Right cardiac atrium (tissue), 5 donors: ENCODE results near the gene RAMP3. TPM values are rescaled to one million over a fixed set of nuclear protein-coding genes. Genes with fewer than 3 reads are reported as not detected.
"Not testable (repeated sequence)": the region's sequence is repeated elsewhere in the genome, so short reads cannot be mapped to it uniquely, and the experiment has no call there.

Experiments used
- ATAC-seq, 2 donors: fragments of 200-7000 bp; cut with Tn5 transposase; one replicate each; pipeline versions ENCODE4 v1.8.0 to v1.9.1; 2020; ENCODE audit warnings: moderate library complexity in 2 of 2, mild to moderate bottlenecking in 1 of 2
- DNase-seq, 3 donors: peaks; one replicate each; pipeline ENCODE4 v3.0.0-alpha.2; 2020
- H3K27ac ChIP-seq: one replicate; pipeline ENCODE4 v1.5.1; 2013; ENCODE audit warnings: mild to moderate bottlenecking, low read length, control low read depth, moderate library complexity
- H3K27me3 ChIP-seq: one replicate; pipeline ENCODE4 v1.6.1; 2013; ENCODE audit not compliant: control insufficient read depth, insufficient read depth
- H3K4me1 ChIP-seq: one replicate; pipeline ENCODE4 v1.6.1; 2013; ENCODE audit warnings: low read length; ENCODE audit not compliant: control insufficient read depth, insufficient read depth
- H3K4me3 ChIP-seq: one replicate; pipeline ENCODE4 v1.5.1; 2013; ENCODE audit warnings: low read length, control low read depth
- H3K9me3 ChIP-seq: one replicate; pipeline ENCODE4 v1.6.1; 2013; ENCODE audit warnings: low read length; ENCODE audit not compliant: control insufficient read depth
- WGBS: extraction: QIAGEN DNeasy Blood & Tissue Kit; methylation state at CpG from one replicate; pipeline ENCODE4 v1.1.7; 2013; 5-methylcytosine and 5-hydroxymethylcytosine counted together
- intact Hi-C, 4 donors: fragments of 100-400 bp; cut with DNase I; formaldehyde crosslinking; loops; one replicate each; pipeline versions ENCODE4 v1.11.0 to v1.14.0; 2022 to 2023
- long read RNA-seq, 4 donors: library from polyadenylated mRNA; unstranded; transcript quantifications; one replicate each; pipeline ENCODE4 v2.0.0, GENCODE V29; 2020 to 2021
- polyA plus RNA-seq: library from polyadenylated mRNA; stranded (reverse); fragments of 200-250 nt; gene quantifications from one replicate; pipeline ENCODE4 v1.2.3, GENCODE V29; 2013
- total RNA-seq, 4 donors: library from RNA; stranded (reverse); fragmentation: NEBNext Ultra II Directional; extraction: Animal tissue kit (Norgen Biotek cat#: 25700); gene quantifications; one replicate each; pipeline ENCODE4 v1.2.1, GENCODE V29; 2021
- donor health status: healthy with polysubstance abuse.
- donor health status: DM: no; HTN: yes; CAD: no.
- donor health status: DM: no; HTN: no; CAD: no.
- donor health status: DM: no; HTN: yes; CAD: no; lungs with severe emphysema.
- donor health status: DM: yes; HTN: yes; CAD: no.

RAMP3 gene
- total RNA-seq (10 to 100 TPM; 22.2 to 45.5 (median 32.4) TPM), polyA plus RNA-seq (58.4 TPM)
- long read RNA-seq, donor 1, transcript RAMP3-201 (3 exons, 1,323 nt): major isoform, 57 of 72 reads
- long read RNA-seq, donor 1, partial matches to known transcripts: 2 of 72 reads
- long read RNA-seq, donor 1, other reads (novel, unspliced or antisense): 11 of 72 reads
- long read RNA-seq, donor 2, transcript RAMP3-201 (3 exons, 1,323 nt): major isoform, 37 of 47 reads
- long read RNA-seq, donor 2, partial matches to known transcripts: 3 of 47 reads
- long read RNA-seq, donor 2, other reads (novel, unspliced or antisense): 7 of 47 reads
- long read RNA-seq, donor 3, transcript RAMP3-201 (3 exons, 1,323 nt): major isoform, 188 of 226 reads
- long read RNA-seq, donor 3, partial matches to known transcripts: 3 of 226 reads
- long read RNA-seq, donor 3, other reads (novel, unspliced or antisense): 30 of 226 reads
- long read RNA-seq, donor 4, transcript RAMP3-201 (3 exons, 1,323 nt): major isoform, 24 of 31 reads
- long read RNA-seq, donor 4, partial matches to known transcripts: 0 of 31 reads
- long read RNA-seq, donor 4, other reads (novel, unspliced or antisense): 7 of 31 reads

- Histone ChIP-seq H3K9me3 (no peaks in the 10 kb centered on the region), H3K4me3 (peak within 1 kb of the TSS; percentile 65), H3K27ac (peak within 1 kb of the TSS; percentile 81), H3K27me3 (no peaks in the 10 kb centered on the region), H3K4me1 (no peaks in the 10 kb centered on the region)
- WGBS: 10% methylated on average over 56 of the region's 56 CpGs
- intact Hi-C loops: loop anchor here in 3 of 4 donors (5.0 to 10.0 kb wide), 2 partner anchors 99 to 697 kb away; no protein-coding TSS in a partner anchor
- ATAC-seq: peak; percentile 70 to 82
- DNase-seq: peak; percentile 40 to 73 (median 73)
These were observed at the start of gene RAMP3 for GRCh38 chr7:45157653-45158401. RAMP3 (plus strand) TSS chr7:45157791; CDS start chr7:45157829, 38 bp downstream.

- intact Hi-C loops: loop anchor here in 1 of 4 donors (10.0 kb wide), 1 partner anchor 124 kb away; no protein-coding TSS in a partner anchor
- Histone ChIP-seq H3K9me3 (no peaks in the 10 kb centered on the region), H3K27ac (no peak overlapping the region), H3K4me3 (no peak overlapping the region), H3K4me1 (peaks cover 4% of the 10 kb centered on the region), H3K27me3 (no peaks in the 10 kb centered on the region)
- DNase-seq (no peak), ATAC-seq (no peak)
- 70% methylated on average over 8 of the region's 8 CpGs for WGBS
These were observed 48.7 kb upstream of the RAMP3 start for GRCh38 chr7:45108863-45109262.

GRCh38 chr7:45111298-45112223 is 46.0 kb upstream of the RAMP3 start, which contains the start of gene TBRG4:
TBRG4 (minus strand) TSS chr7:45111697; CDS start chr7:45109237, 2,460 bp downstream.
- H3K27me3 ChIP-seq: no peaks in the 10 kb centered on the region
- peaks cover 4% of the 10 kb centered on the region for H3K4me1 ChIP-seq
- intact Hi-C loops: no loop called here
- WGBS: under 1% methylated on average over 64 of the region's 64 CpGs
- ATAC-seq (peak; percentile 99), DNase-seq (peak; percentile 96 to 98 (median 98))
- peak within 1 kb of the TSS; percentile 100 for H3K27ac ChIP-seq
- H3K4me3 ChIP-seq: peak within 1 kb of the TSS; percentile 89
- H3K9me3 ChIP-seq: no peaks in the 10 kb centered on the region

GRCh38 chr7:45112648-45113047 is 44.9 kb upstream of the RAMP3 start:
- Histone ChIP-seq H3K27me3 (no peaks in the 10 kb centered on the region), H3K27ac (no peak overlapping the region), H3K4me3 (no peak overlapping the region), H3K9me3 (no peaks in the 10 kb centered on the region), H3K4me1 (no peaks in the 10 kb centered on the region)
- DNase-seq (no peak), ATAC-seq (no peak)
- intact Hi-C loops: no loop called here
- 84% methylated on average over 1 of the region's 1 CpG for WGBS

- ATAC-seq, DNase-seq, intact Hi-C loops, H3K4me1 ChIP-seq, H3K27ac ChIP-seq, H3K4me3 ChIP-seq, H3K27me3 ChIP-seq, H3K9me3 ChIP-seq: not testable (repeated sequence)
- 70% methylated on average over 1 of the region's 1 CpG for WGBS
These were observed 43.3 kb upstream of the RAMP3 start for GRCh38 chr7:45114257-45114656.

- ATAC-seq (no peak), DNase-seq (no peak)
- H3K9me3 ChIP-seq: no peaks in the 10 kb centered on the region
- H3K27me3 ChIP-seq: no peaks in the 10 kb centered on the region
- intact Hi-C loops: no loop called here
- H3K27ac ChIP-seq: no peak overlapping the region
- H3K4me1 ChIP-seq: no peaks in the 10 kb centered on the region
- no peak overlapping the region for H3K4me3 ChIP-seq
These were observed 42.7 kb upstream of the RAMP3 start for GRCh38 chr7:45114926-45115325.

- H3K9me3 ChIP-seq: no peaks in the 10 kb centered on the region
- H3K4me1 ChIP-seq: no peaks in the 10 kb centered on the region
- DNase-seq (no peak), ATAC-seq (no peak)
- intact Hi-C loops: no loop called here
- WGBS: 88% methylated on average over 1 of the region's 1 CpG
- no peak overlapping the region for H3K27ac ChIP-seq
- no peak overlapping the region for H3K4me3 ChIP-seq
- no peaks in the 10 kb centered on the region for H3K27me3 ChIP-seq
These were observed 41.5 kb upstream of the RAMP3 start for GRCh38 chr7:45116048-45116447.

GRCh38 chr7:45117582-45117981 is 40.0 kb upstream of the RAMP3 start:
- H3K27ac ChIP-seq: no peak overlapping the region
- no peak overlapping the region for H3K4me3 ChIP-seq
- no peak for DNase-seq
- H3K9me3 ChIP-seq: no peaks in the 10 kb centered on the region
- peak in 1 of 2 donors; percentile 22 for ATAC-seq
- H3K4me1 ChIP-seq: no peaks in the 10 kb centered on the region
- intact Hi-C loops: no loop called here
- 72% methylated on average over 4 of the region's 4 CpGs for WGBS
- no peaks in the 10 kb centered on the region for H3K27me3 ChIP-seq

GRCh38 chr7:45118292-45118691 is 39.3 kb upstream of the RAMP3 start:
- H3K27ac ChIP-seq: no peak overlapping the region
- H3K9me3 ChIP-seq: no peaks in the 10 kb centered on the region
- no peak overlapping the region for H3K4me3 ChIP-seq
- no peaks in the 10 kb centered on the region for H3K4me1 ChIP-seq
- no peaks in the 10 kb centered on the region for H3K27me3 ChIP-seq
- WGBS: 88% methylated on average over 4 of the region's 4 CpGs
- intact Hi-C loops: no loop called here
- ATAC-seq (no peak), DNase-seq (no peak)

GRCh38 chr7:45118889-45119331 is 38.7 kb upstream of the RAMP3 start:
- no peaks in the 10 kb centered on the region for H3K4me1 ChIP-seq
- no peak for ATAC-seq
- H3K9me3 ChIP-seq: no peaks in the 10 kb centered on the region
- 98% methylated on average over 3 of the region's 3 CpGs for WGBS
- no peak overlapping the region for H3K27ac ChIP-seq
- DNase-seq: no peak
- intact Hi-C loops: no loop called here
- H3K27me3 ChIP-seq: no peaks in the 10 kb centered on the region
- H3K4me3 ChIP-seq: no peak overlapping the region
